Muscle layer of duodenum (tissue), 2 donors: ENCODE data around the gene TAF6.

Experiments used
- H3K27ac ChIP-seq: one replicate; pipeline ENCODE4 v1.7.0; 2013; ENCODE audit warnings: mild to moderate bottlenecking, low read length
- H3K27me3 ChIP-seq: one replicate; pipeline ENCODE4 v1.7.0; 2013; ENCODE audit warnings: low read depth, mild to moderate bottlenecking, control low read depth, low read length
- H3K36me3 ChIP-seq, 2 donors: one replicate each; pipeline ENCODE4 v1.7.0; 2013; ENCODE audit warnings: low read length in 2 of 2, control low read depth in 1 of 2, mild to moderate bottlenecking in 1 of 2; ENCODE audit not compliant: insufficient read depth in 2 of 2, control insufficient read depth in 1 of 2
- H3K4me1 ChIP-seq, 2 donors: one replicate each; pipeline ENCODE4 v1.7.0; 2013; ENCODE audit warnings: low read length in 2 of 2, mild to moderate bottlenecking in 2 of 2, control low read depth in 1 of 2, moderate library complexity in 1 of 2; ENCODE audit not compliant: insufficient read depth in 2 of 2, control insufficient read depth in 1 of 2
- H3K4me3 ChIP-seq, 2 donors: one replicate each; pipeline ENCODE4 v1.7.0; 2013; ENCODE audit warnings: low read length in 2 of 2, low read depth in 1 of 2, mild to moderate bottlenecking in 1 of 2
- H3K9me3 ChIP-seq, 2 donors: one replicate each; pipeline ENCODE4 v1.7.0; 2013; ENCODE audit warnings: low read length in 2 of 2, control low read depth in 1 of 2, mild to moderate bottlenecking in 1 of 2; ENCODE audit not compliant: control insufficient read depth in 1 of 2
- donor health status: healthy.

TAF6 gene

GRCh38 chr7:100089458-100090196 lies 29.5 kb downstream of the TAF6 start:
- Histone ChIP-seq H3K9me3 (no peaks in the 10 kb centered on the region), H3K4me3 (peak overlapping the region; percentile 86 to 88), H3K36me3 (peaks cover 36 to 43% of the 10 kb centered on the region in 2 donors), H3K27me3 (no peaks in the 10 kb centered on the region), H3K27ac (peak overlapping the region; percentile 2), H3K4me1 (peaks cover 5 to 27% of the 10 kb centered on the region in 2 donors)

DNA sequence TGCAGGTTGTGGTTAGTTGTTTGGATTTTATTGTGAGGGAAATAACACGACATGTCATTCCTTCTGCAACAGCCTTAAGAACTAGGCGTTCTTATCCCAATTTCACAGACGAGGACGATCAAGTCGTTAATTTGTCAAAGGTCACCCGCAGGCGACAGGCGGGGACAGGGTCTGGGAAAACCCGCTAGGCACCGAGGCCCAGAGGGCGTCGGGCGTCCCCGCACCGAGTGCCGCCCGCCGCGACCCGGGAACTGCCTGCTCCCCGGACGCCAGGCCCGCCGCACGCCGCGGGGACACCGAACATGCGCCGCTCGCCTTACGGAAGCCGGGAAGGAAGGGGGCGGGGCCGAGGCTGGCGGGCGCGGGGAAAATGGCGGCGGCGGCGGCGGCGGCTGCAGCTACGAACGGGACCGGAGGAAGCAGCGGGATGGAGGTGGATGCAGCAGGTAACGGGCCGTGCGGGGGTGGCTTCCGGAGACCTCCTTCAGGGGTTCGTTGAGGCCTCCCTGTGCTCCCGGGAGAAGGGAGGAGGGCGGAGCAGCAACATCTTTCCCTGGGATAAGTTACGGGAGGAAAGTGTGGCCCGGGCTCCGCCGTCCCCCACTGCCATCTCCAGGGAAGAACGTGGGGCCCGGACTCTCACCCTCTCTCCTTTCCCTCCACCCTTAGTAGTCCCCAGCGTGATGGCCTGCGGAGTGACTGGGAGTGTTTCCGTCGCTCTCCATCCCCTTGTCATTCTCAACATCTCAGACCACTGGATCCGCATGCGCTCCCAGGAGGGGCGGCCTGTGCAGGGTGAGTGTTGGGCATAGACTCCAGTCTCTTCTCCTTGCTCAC lies 30.3 kb downstream of the TAF6 start, which contains the start of gene COPS6:
TSS of gene COPS6 (plus strand) at position 349 of the 837 bp plus-strand sequence. CDS start at position 371, 22 bp downstream.
- no peaks in the 10 kb centered on the region for H3K27me3 ChIP-seq

DNA sequence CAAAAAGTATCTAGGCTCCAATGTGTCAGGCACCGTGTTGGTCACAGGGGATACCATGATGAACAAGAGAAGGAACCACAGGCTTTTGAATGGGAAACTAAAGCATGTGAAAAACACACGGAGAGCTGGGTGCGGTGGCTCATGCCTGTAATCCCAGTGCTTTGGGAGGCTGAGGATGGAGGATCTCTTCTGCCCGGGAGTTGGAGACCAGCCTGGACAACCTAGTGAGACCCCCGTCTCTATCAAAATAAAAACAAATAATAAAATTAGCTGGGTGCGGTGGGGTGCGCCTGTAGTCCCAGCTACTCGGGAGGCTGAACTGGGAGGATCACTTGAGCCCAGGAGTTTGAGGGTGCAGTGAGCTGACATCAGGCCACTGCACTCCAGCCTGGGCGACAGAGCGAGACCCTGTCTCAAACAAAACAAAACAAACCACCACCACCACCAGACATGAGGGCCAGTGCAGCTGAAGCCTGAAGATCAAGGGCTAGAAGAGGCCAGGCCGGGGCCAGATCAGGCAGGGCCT lies 31.0 kb downstream of the TAF6 start:
- H3K36me3 ChIP-seq, result peaks cover 28 to 29% of the 10 kb centered on the region in 2 donors
- peaks cover 5 to 15% of the 10 kb centered on the region in 2 donors for H3K4me1 ChIP-seq
- peak overlapping the region; percentile 58 to 88 for H3K4me3 ChIP-seq
- H3K9me3 ChIP-seq, result no peaks in the 10 kb centered on the region
- peak overlapping the region; percentile 84 for H3K27ac ChIP-seq
- H3K27me3 ChIP-seq, result no peaks in the 10 kb centered on the region

More for the DNA sequence above, 30.3 kb downstream of the TAF6 start, which contains the start of gene COPS6:
- Histone ChIP-seq H3K4me3 (peak within 1 kb of the TSS; percentile 86 to 88), H3K27ac (peak within 1 kb of the TSS; percentile 84), H3K4me1 (peaks cover 5 to 21% of the 10 kb centered on the region in 2 donors), H3K36me3 (peaks cover 30 to 35% of the 10 kb centered on the region in 2 donors), H3K9me3 (no peaks in the 10 kb centered on the region)

DNA sequence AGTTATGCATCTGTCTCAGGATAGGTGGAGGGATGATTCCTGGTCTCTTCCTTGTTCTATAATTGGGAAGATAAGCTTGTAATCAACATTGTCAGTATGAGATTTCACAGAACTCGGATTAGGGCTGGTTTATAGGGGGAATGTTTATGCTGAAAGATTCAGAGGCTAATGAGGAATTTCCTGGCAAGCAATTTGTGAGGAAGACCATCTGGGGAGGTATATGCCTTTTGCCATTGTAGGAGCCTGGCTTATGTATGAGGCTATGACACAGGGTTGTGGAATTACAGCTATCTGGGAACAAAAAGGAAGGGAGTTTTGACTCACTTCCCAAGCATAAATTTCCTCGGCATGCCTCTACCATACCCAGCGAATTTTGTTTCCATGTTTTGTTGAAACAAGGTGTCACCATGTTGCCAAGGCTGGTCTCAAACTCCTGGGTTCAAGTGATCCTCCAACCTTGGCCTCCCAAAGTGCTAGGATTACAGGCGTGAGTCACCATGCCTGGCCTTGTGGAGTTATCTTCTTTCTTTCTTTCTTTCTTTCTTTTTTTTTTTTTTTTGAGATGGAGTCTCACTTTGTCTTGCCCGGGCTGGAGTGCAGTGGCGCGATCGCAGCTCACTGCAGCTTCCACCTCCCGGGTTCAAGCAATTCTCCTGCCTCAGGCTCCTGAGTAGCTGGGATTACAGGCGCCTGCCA lies 32.0 kb downstream of the TAF6 start:
- Histone ChIP-seq H3K4me3 (no peak overlapping the region), H3K4me1 (peaks cover 5 to 25% of the 10 kb centered on the region in 2 donors), H3K27ac (no peak overlapping the region), H3K36me3 (peaks cover 19 to 21% of the 10 kb centered on the region in 2 donors), H3K27me3 (no peaks in the 10 kb centered on the region), H3K9me3 (no peaks in the 10 kb centered on the region)

GRCh38 chr7:100085515-100085914 lies 33.6 kb downstream of the TAF6 start:
- H3K27ac ChIP-seq, result no peak overlapping the region
- H3K4me3 ChIP-seq, result no peak overlapping the region
- H3K27me3 ChIP-seq, result no peaks in the 10 kb centered on the region
- peaks cover 2 to 4% of the 10 kb centered on the region in 2 donors for H3K36me3 ChIP-seq
- H3K4me1 ChIP-seq, result peaks cover 5 to 29% of the 10 kb centered on the region in 2 donors
- H3K9me3 ChIP-seq, result no peaks in the 10 kb centered on the region

DNA sequence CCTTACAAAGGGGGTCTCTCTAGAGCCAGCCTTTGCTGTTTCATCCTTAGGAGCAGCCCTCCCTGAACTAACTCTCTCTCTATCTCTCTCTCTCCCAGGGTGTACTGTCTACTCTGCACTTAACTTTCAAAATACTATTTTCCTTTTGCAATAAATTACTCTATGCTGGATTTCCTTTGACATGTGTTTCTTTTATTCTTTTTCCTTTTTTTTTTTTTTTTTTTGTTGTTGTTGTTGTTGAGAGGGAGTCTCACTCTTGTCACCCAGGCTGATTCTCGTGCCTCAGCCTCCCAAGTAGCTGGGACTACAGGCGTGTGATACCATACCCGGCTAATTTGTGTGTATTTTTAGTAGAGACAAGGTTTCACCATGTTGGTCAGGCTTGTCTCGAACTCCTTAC lies 36.2 kb downstream of the TAF6 start:
- Histone ChIP-seq H3K27ac (no peak overlapping the region), H3K4me3 (no peak overlapping the region), H3K9me3 (no peaks in the 10 kb centered on the region), H3K36me3 (peaks cover 0 to 9% of the 10 kb centered on the region in 2 donors), H3K27me3 (no peaks in the 10 kb centered on the region), H3K4me1 (peaks cover 0 to 33% of the 10 kb centered on the region in 2 donors)

GRCh38 chr7:100081535-100082102 lies 37.5 kb downstream of the TAF6 start, which contains the start of gene ZNF3:
Gene ZNF3 (minus strand): TSS chr7:100081723. CDS start chr7:100077357, 4,366 bp downstream.
- peak within 1 kb of the TSS; percentile 94 for H3K4me3 ChIP-seq
- no peaks in the 10 kb centered on the region for H3K27me3 ChIP-seq
- peak within 1 kb of the TSS; percentile 89 for H3K27ac ChIP-seq
- H3K9me3 ChIP-seq, result no peaks in the 10 kb centered on the region
- H3K4me1 ChIP-seq, result peaks cover 0 to 30% of the 10 kb centered on the region in 2 donors
- H3K36me3 ChIP-seq, result peaks cover 5 to 16% of the 10 kb centered on the region in 2 donors

GRCh38 chr7:100080907-100081534 lies 38.1 kb downstream of the TAF6 start:
- Histone ChIP-seq H3K9me3 (no peaks in the 10 kb centered on the region), H3K4me1 (peaks cover 0 to 30% of the 10 kb centered on the region in 2 donors), H3K27me3 (no peaks in the 10 kb centered on the region), H3K27ac (peak overlapping the region; percentile 89), H3K4me3 (peak overlapping the region; percentile 94), H3K36me3 (peaks cover 8 to 21% of the 10 kb centered on the region in 2 donors)

DNA sequence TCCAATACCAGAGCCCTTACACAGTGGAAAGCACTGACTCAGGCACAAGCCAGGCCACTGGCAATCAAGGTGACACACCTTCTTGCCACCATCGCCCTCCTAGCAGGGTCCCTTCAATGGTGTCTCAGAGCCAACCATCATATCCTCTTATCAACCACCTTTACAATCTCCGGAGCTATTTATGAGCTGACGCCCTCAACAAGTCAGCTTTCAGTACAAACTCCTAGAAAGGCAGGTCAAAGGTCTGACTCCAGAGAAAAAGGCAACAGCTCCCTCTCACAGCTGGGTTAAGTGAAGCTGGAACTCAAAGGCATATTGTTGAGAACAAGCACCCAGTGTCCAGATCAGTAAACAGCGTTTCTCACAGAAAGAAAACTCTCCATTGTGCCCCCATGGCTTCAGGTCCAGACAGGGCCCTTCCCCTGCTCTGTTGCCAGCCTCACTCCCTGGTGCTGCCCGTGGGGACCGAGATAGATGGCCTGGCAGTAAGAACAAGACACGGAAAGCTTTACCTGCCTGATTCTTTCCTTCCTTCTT lies 40.1 kb downstream of the TAF6 start:
- Histone ChIP-seq H3K27me3 (no peaks in the 10 kb centered on the region), H3K27ac (peak overlapping the region; percentile 35), H3K9me3 (no peaks in the 10 kb centered on the region), H3K36me3 (peaks cover 27 to 41% of the 10 kb centered on the region in 2 donors), H3K4me1 (peaks cover 0 to 30% of the 10 kb centered on the region in 2 donors), H3K4me3 (no peak overlapping the region)

GRCh38 chr7:100077205-100077604 lies 42.0 kb downstream of the TAF6 start:
- Histone ChIP-seq H3K9me3 (peaks cover 2 to 4% of the 10 kb centered on the region in 2 donors), H3K27ac (no peak overlapping the region), H3K4me3 (no peak overlapping the region), H3K4me1 (peaks cover 0 to 21% of the 10 kb centered on the region in 2 donors), H3K27me3 (no peaks in the 10 kb centered on the region), H3K36me3 (peaks cover 43 to 59% of the 10 kb centered on the region in 2 donors)
